ENCODE data around the gene MPP3.
"Not testable (repeated sequence)": the region's sequence is repeated elsewhere in the genome, so short reads cannot be mapped to it uniquely, and the experiment has no call there.

The MPP3 gene

GRCh38 chr17:43860927-43861622 lies 28.1 kb upstream of the MPP3 start:
- peak; percentile 37 for DNase-seq (ENCODE audit: low spot score)

GRCh38 chr17:43860077-43860725 lies 27.3 kb upstream of the MPP3 start:
- no peak for DNase-seq (ENCODE audit: low spot score)

GRCh38 chr17:43857957-43858600 lies 25.1 kb upstream of the MPP3 start:
- no peak for DNase-seq (ENCODE audit: low spot score)

- no peak for DNase-seq (ENCODE audit: low spot score)
Measured at GRCh38 chr17:43857141-43857540, 24.2 kb upstream of the MPP3 start.

- no peak for DNase-seq (ENCODE audit: low spot score)
Measured at GRCh38 chr17:43856141-43856540, 23.2 kb upstream of the MPP3 start.

GRCh38 chr17:43855061-43855460 lies 22.1 kb upstream of the MPP3 start:
- DNase-seq (ENCODE audit: low spot score) = no peak

GRCh38 chr17:43854498-43854897 lies 21.6 kb upstream of the MPP3 start:
- no peak for DNase-seq (ENCODE audit: low spot score)

- no peak for DNase-seq (ENCODE audit: low spot score)
Measured at GRCh38 chr17:43853546-43853945, 20.6 kb upstream of the MPP3 start.

GRCh38 chr17:43852571-43852970 lies 19.6 kb upstream of the MPP3 start:
- no peak for DNase-seq (ENCODE audit: low spot score)

GRCh38 chr17:43849116-43849515 lies 16.2 kb upstream of the MPP3 start:
- no peak for DNase-seq (ENCODE audit: low spot score)

GRCh38 chr17:43848601-43849000 lies 15.7 kb upstream of the MPP3 start:
- no peak for DNase-seq (ENCODE audit: low spot score)

GRCh38 chr17:43846963-43847371 lies 14.0 kb upstream of the MPP3 start, which contains the start of gene CD300LG:
TSS of gene CD300LG (plus strand) at chr17:43847176. CDS start at chr17:43847217, 41 bp downstream.
- no peak for DNase-seq (ENCODE audit: low spot score)

- DNase-seq (ENCODE audit: low spot score) = peak; percentile 84
Measured at GRCh38 chr17:43846221-43846712, 13.3 kb upstream of the MPP3 start.

GRCh38 chr17:43845766-43846165 lies 12.8 kb upstream of the MPP3 start:
- DNase-seq (ENCODE audit: low spot score) = no peak

GRCh38 chr17:43844241-43844640 lies 11.3 kb upstream of the MPP3 start:
- DNase-seq (ENCODE audit: low spot score) = no peak

- no peak for DNase-seq (ENCODE audit: low spot score)
Measured at GRCh38 chr17:43842975-43843325, 10.0 kb upstream of the MPP3 start.

- not testable (repeated sequence) for DNase-seq (ENCODE audit: low spot score)
Measured at GRCh38 chr17:43842091-43842974, 9.4 kb upstream of the MPP3 start.

- DNase-seq (ENCODE audit: low spot score) = no peak
Measured at GRCh38 chr17:43841282-43841681, 8.3 kb upstream of the MPP3 start.

GRCh38 chr17:43840814-43841213 lies 7.9 kb upstream of the MPP3 start:
- DNase-seq (ENCODE audit: low spot score) = no peak

- DNase-seq (ENCODE audit: low spot score) = no peak
Measured at GRCh38 chr17:43839670-43840108, 6.7 kb upstream of the MPP3 start.

GRCh38 chr17:43834106-43834505 lies 1.2 kb upstream of the MPP3 start:
- no peak for DNase-seq (ENCODE audit: low spot score)
